ENCODE data around the gene PMPCA. TPM values are rescaled to one million over a fixed set of nuclear protein-coding genes. Genes with fewer than 3 reads are reported as not detected.

Gene PMPCA
- total RNA-seq, 2 experiments from 2014 or later = 107 to 109 TPM

- Mint-ChIP-seq H3K4me3 (no peak overlapping the region), H3K9me3 (no peaks in the 10 kb centered on the region), H3K27me3 (no peaks in the 10 kb centered on the region), H3K4me1 (ENCODE audit: low read depth) (peaks cover 1% of the 10 kb centered on the region), H3K36me3 (ENCODE audit: low read depth) (peaks cover 48% of the 10 kb centered on the region), H3K27ac (no peak overlapping the region)
- no peak for DNase-seq
- ChIA-PET POLR2A (no interaction called here), CTCF (no interaction called here)
- no peaks in the 10 kb centered on the region for H3K27me3 ChIP-seq (ENCODE audit: control insufficient read depth in 1 of 2, insufficient read depth in 2 of 2, low read length in 2 of 2)
- H3K4me1 ChIP-seq (ENCODE audit: insufficient read depth, low read length) = peaks cover 7% of the 10 kb centered on the region
- no peak for ATAC-seq (ENCODE audit: poor library complexity)
- TF ChIP-seq, protein P1, sequence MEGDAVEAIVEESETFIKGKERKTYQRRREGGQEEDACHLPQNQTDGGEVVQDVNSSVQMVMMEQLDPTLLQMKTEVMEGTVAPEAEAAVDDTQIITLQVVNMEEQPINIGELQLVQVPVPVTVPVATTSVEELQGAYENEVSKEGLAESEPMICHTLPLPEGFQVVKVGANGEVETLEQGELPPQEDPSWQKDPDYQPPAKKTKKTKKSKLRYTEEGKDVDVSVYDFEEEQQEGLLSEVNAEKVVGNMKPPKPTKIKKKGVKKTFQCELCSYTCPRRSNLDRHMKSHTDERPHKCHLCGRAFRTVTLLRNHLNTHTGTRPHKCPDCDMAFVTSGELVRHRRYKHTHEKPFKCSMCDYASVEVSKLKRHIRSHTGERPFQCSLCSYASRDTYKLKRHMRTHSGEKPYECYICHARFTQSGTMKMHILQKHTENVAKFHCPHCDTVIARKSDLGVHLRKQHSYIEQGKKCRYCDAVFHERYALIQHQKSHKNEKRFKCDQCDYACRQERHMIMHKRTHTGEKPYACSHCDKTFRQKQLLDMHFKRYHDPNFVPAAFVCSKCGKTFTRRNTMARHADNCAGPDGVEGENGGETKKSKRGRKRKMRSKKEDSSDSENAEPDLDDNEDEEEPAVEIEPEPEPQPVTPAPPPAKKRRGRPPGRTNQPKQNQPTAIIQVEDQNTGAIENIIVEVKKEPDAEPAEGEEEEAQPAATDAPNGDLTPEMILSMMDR (IDR thresholded peaks at IDR 0.05) = no peak
- intact Hi-C loops (cut with DNase I, micrococcal nuclease) = no loop called here
- peaks cover 82% of the 10 kb centered on the region for H3K36me3 ChIP-seq (ENCODE audit: insufficient read depth, low read length)
- H3K9me3 ChIP-seq (ENCODE audit: control insufficient read depth in 1 of 2, insufficient read depth in 1 of 2, low read length in 2 of 2) = no peaks in the 10 kb centered on the region
- H3K27ac ChIP-seq (ENCODE audit: low read depth in 1 of 2, low read length in 2 of 2) = no peak overlapping the region
- H3K4me3 ChIP-seq (ENCODE audit: low read length) = no peak overlapping the region
These were observed 16.9 kb upstream of the PMPCA start for GRCh38 chr9:136393531-136393930.

- intact Hi-C loops (cut with DNase I, micrococcal nuclease) = no loop called here
These were observed 16.0 kb upstream of the PMPCA start for GRCh38 chr9:136394312-136395019.

GRCh38 chr9:136395020-136395340, 15.5 kb upstream of the PMPCA start:
- Mint-ChIP-seq H3K4me3 (no peak overlapping the region), H3K36me3 (ENCODE audit: low read depth) (peaks cover 41% of the 10 kb centered on the region), H3K27me3 (no peaks in the 10 kb centered on the region), H3K27ac (no peak overlapping the region), H3K4me1 (ENCODE audit: low read depth) (peaks cover 10% of the 10 kb centered on the region), H3K9me3 (no peaks in the 10 kb centered on the region)
- intact Hi-C loops (cut with DNase I, micrococcal nuclease) = no loop called here
- ChIA-PET CTCF (no interaction called here), POLR2A (no interaction called here)
- no peaks in the 10 kb centered on the region for H3K27me3 ChIP-seq (ENCODE audit: control insufficient read depth in 1 of 2, insufficient read depth in 2 of 2, low read length in 2 of 2)
- no peak overlapping the region for H3K27ac ChIP-seq (ENCODE audit: low read depth in 1 of 2, low read length in 2 of 2)
- H3K4me3 ChIP-seq (ENCODE audit: low read length) = no peak overlapping the region
- peaks cover 18% of the 10 kb centered on the region for H3K4me1 ChIP-seq (ENCODE audit: insufficient read depth, low read length)
- DNase-seq = no peak
- H3K9me3 ChIP-seq (ENCODE audit: control insufficient read depth in 1 of 2, insufficient read depth in 1 of 2, low read length in 2 of 2) = no peaks in the 10 kb centered on the region
- no peak for ATAC-seq (ENCODE audit: poor library complexity)
- H3K36me3 ChIP-seq (ENCODE audit: insufficient read depth, low read length) = peaks cover 68% of the 10 kb centered on the region
- TF ChIP-seq, protein P1 (IDR thresholded peaks at IDR 0.05) = no peak

More at GRCh38 chr9:136394312-136395019, 16.0 kb upstream of the PMPCA start:
- Mint-ChIP-seq H3K36me3 (ENCODE audit: low read depth) (peaks cover 46% of the 10 kb centered on the region), H3K9me3 (no peaks in the 10 kb centered on the region), H3K27me3 (no peaks in the 10 kb centered on the region), H3K4me3 (no peak overlapping the region), H3K27ac (no peak overlapping the region), H3K4me1 (ENCODE audit: low read depth) (peaks cover 10% of the 10 kb centered on the region)
- H3K9me3 ChIP-seq (ENCODE audit: control insufficient read depth in 1 of 2, insufficient read depth in 1 of 2, low read length in 2 of 2) = no peaks in the 10 kb centered on the region
- DNase-seq (no peak), ATAC-seq (ENCODE audit: poor library complexity) (no peak)
- POLR2A ChIA-PET = no interaction called here
- TF ChIP-seq, protein P1 (IDR thresholded peaks at IDR 0.05) = no peak
- CTCF ChIA-PET = no interaction called here
- no peak overlapping the region for H3K4me3 ChIP-seq (ENCODE audit: low read length)
- H3K36me3 ChIP-seq (ENCODE audit: insufficient read depth, low read length) = peaks cover 73% of the 10 kb centered on the region
- H3K27ac ChIP-seq (ENCODE audit: low read depth in 1 of 2, low read length in 2 of 2) = no peak overlapping the region
- H3K4me1 ChIP-seq (ENCODE audit: insufficient read depth, low read length) = peaks cover 16% of the 10 kb centered on the region
- no peaks in the 10 kb centered on the region for H3K27me3 ChIP-seq (ENCODE audit: control insufficient read depth in 1 of 2, insufficient read depth in 2 of 2, low read length in 2 of 2)
